CD4-positive, alpha-beta memory T cell (primary cell): ENCODE measurements around the gene PPP1R13B. TPM values are rescaled to one million over a fixed set of nuclear protein-coding genes. Genes with fewer than 3 reads are reported as not detected.
A peak's percentile ranks its signal among the peaks of the same experiment; 100 is the strongest.

Source experiments
- CTCF ChIA-PET: fragments of 350-600 bp; sonication (Branson Sonifier 250); formaldehyde crosslinking; loops from one replicate; lab custom pipeline; 2021; ENCODE audit warnings: inconsistent platforms; ENCODE audit not compliant: partially characterized antibody; lab: Charles Lee
- POLR2A ChIA-PET: fragments of 350-600 bp; sonication (Branson Sonifier 250); formaldehyde crosslinking; loops from one replicate; lab custom pipeline; 2021; ENCODE audit not compliant: partially characterized antibody; lab: Charles Lee
- DNase-seq, 5 donors: peaks; one replicate each; pipeline versions ENCODE4 v3.0.0 to v3.0.0-alpha.2; 2020 to 2022; ENCODE audit warnings: mixed read lengths in 1 of 5
- H3K27ac ChIP-seq: one replicate; pipeline ENCODE4 v1.7.0; 2013; ENCODE audit warnings: low read depth, low read length
- H3K27me3 ChIP-seq: 2 replicates; pipeline ENCODE4 v1.7.0; 2013; ENCODE audit warnings: mild to moderate bottlenecking, low read length, moderate library complexity; ENCODE audit not compliant: insufficient read depth
- H3K36me3 ChIP-seq: 2 replicates; pipeline ENCODE4 v1.7.0; 2013; ENCODE audit warnings: mild to moderate bottlenecking, low read length, moderate library complexity; ENCODE audit not compliant: insufficient read depth
- H3K4me1 ChIP-seq: 2 replicates; pipeline ENCODE4 v1.7.0; 2013; ENCODE audit warnings: mild to moderate bottlenecking, low read length, moderate library complexity; ENCODE audit not compliant: insufficient read depth
- H3K4me3 ChIP-seq, 2 donors: one replicate each; pipeline ENCODE4 v1.7.0; 2013; ENCODE audit warnings: low read length in 2 of 2, mild to moderate bottlenecking in 1 of 2
- H3K9me3 ChIP-seq, 2 donors: one replicate each; pipeline ENCODE4 v1.7.0; 2013; ENCODE audit warnings: low read length in 2 of 2, control low read depth in 1 of 2; ENCODE audit not compliant: control insufficient read depth in 1 of 2
- H3K27ac Mint-ChIP-seq, 7 donors: one replicate each; pipeline ENCODE4 v1.8.0; 2020 to 2021; ENCODE audit warnings: mixed read lengths in 7 of 7, mild to moderate bottlenecking in 6 of 7, inconsistent platforms in 3 of 7, moderate library complexity in 3 of 7
- H3K27me3 Mint-ChIP-seq, 2 donors: one replicate each; pipeline ENCODE4 v1.8.0; 2020 to 2021; ENCODE audit warnings: mixed read lengths in 2 of 2
- H3K36me3 Mint-ChIP-seq, 2 donors: one replicate each; pipeline ENCODE4 v1.8.0; 2020 to 2021; ENCODE audit warnings: mixed read lengths in 2 of 2, inconsistent platforms in 1 of 2, mild to moderate bottlenecking in 1 of 2
- H3K4me1 Mint-ChIP-seq, 4 donors: one replicate each; pipeline ENCODE4 v1.8.0; 2020 to 2021; ENCODE audit warnings: mixed read lengths in 4 of 4, mild to moderate bottlenecking in 1 of 4
- H3K4me3 Mint-ChIP-seq, 8 donors: one replicate each; pipeline ENCODE4 v1.8.0; 2020 to 2021; ENCODE audit warnings: mixed read lengths in 8 of 8, mild to moderate bottlenecking in 7 of 8, moderate library complexity in 6 of 8, inconsistent platforms in 3 of 8
- H3K9me3 Mint-ChIP-seq, 8 donors: one replicate each; pipeline ENCODE4 v1.8.0; 2020 to 2021; ENCODE audit warnings: mixed read lengths in 8 of 8, mild to moderate bottlenecking in 5 of 8, inconsistent platforms in 3 of 8, moderate library complexity in 1 of 8
- intact Hi-C: fragments of 100-400 bp; cut with micrococcal nuclease; formaldehyde crosslinking; loops from one replicate; pipeline ENCODE4 v1.15.1; 2023
- polyA plus RNA-seq, 2 donors: library from polyadenylated mRNA; unstranded; fragments of 300-500 nt; fragmentation: Illumina TruSeq; gene quantifications; one replicate each; pipeline ENCODE4 v1.2.3, GENCODE V29; 2021
- total RNA-seq, 2 experiments: library from RNA; stranded (reverse); gene quantifications; one replicate each; pipeline ENCODE4 v1.2.3, GENCODE V29; 2021

PPP1R13B gene
- total and polyA plus RNA-seq, 4 experiments from 2014 or later: 0.72 to 30.5 (median 15.7) TPM

- Mint-ChIP-seq H3K36me3 (no peaks in the 10 kb centered on the region), H3K9me3 (no peaks in the 10 kb centered on the region), H3K4me1 (peaks cover 11 to 22% (median 13%) of the 10 kb centered on the region in 4 donors), H3K27ac (peak overlapping the region in 1 of 7 donors; percentile 57), H3K27me3 (no peaks in the 10 kb centered on the region), H3K4me3 (no peak overlapping the region)
- Histone ChIP-seq H3K27ac (no peak overlapping the region), H3K4me3 (no peak overlapping the region), H3K36me3 (no peaks in the 10 kb centered on the region), H3K9me3 (no peaks in the 10 kb centered on the region), H3K4me1 (no peaks in the 10 kb centered on the region), H3K27me3 (no peaks in the 10 kb centered on the region)
- intact Hi-C loops: no loop called here
- ChIA-PET CTCF (no interaction called here), POLR2A (no interaction called here)
- DNase-seq: no peak
These were observed 16.7 kb downstream of the PPP1R13B start for GRCh38 chr14:103830511-103831270.

DNA sequence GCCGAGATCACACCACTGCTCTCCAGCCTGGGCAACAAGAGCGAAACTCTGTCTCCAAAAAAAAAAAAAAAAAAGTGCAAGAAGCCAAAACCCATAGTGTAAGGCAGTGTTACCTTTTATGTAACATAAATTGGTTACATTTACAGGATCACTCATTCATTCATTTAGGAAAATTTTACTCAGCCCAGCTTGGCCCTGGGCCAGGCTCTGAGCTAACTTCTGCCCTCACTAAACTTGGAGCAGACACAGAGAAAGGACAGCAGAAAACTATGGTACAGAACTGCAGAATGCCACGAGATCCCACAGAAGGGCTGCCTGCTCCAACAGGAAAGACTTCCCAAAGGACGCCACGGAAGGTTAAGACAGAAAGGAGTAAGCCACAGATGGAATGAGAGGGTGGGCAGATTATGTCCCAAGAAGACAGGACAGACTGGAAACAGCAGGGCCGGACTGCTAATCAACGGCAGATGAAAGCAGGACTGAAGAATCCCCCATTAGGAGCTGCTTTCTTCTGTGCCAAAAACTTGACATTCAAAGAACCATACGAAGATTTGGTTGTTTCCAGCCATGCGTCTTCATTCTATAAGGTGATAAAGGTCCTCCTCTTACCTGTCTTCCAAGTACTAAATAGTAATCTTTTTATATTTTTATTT is 18.9 kb downstream of the PPP1R13B start:
- Mint-ChIP-seq H3K9me3 (no peaks in the 10 kb centered on the region), H3K27ac (no peak overlapping the region), H3K36me3 (no peaks in the 10 kb centered on the region), H3K27me3 (no peaks in the 10 kb centered on the region), H3K4me3 (no peak overlapping the region), H3K4me1 (peaks cover 6 to 20% (median 10%) of the 10 kb centered on the region in 4 donors)
- intact Hi-C loops: no loop called here
- H3K27me3 ChIP-seq: no peaks in the 10 kb centered on the region
- no peak for DNase-seq
- H3K4me1 ChIP-seq: no peaks in the 10 kb centered on the region
- ChIA-PET CTCF (interaction anchor here (1.0 to 1.8 kb wide), 2 partner anchors 20 to 73 kb away, joined by 4 to 10 read pairs; no protein-coding TSS in a partner anchor), POLR2A (no interaction called here)
- no peak overlapping the region for H3K4me3 ChIP-seq
- no peaks in the 10 kb centered on the region for H3K36me3 ChIP-seq
- no peaks in the 10 kb centered on the region for H3K9me3 ChIP-seq
- no peak overlapping the region for H3K27ac ChIP-seq

GRCh38 chr14:103825101-103825500 is 22.3 kb downstream of the PPP1R13B start:
- H3K4me3 Mint-ChIP-seq: no peak overlapping the region
- Histone ChIP-seq H3K4me3 (no peak overlapping the region), H3K36me3 (no peaks in the 10 kb centered on the region), H3K27ac (no peak overlapping the region), H3K9me3 (no peaks in the 10 kb centered on the region), H3K27me3 (no peaks in the 10 kb centered on the region), H3K4me1 (peaks cover 9% of the 10 kb centered on the region)
- no peaks in the 10 kb centered on the region for H3K36me3 Mint-ChIP-seq
- peak overlapping the region in 1 of 7 donors; percentile 30 for H3K27ac Mint-ChIP-seq
- POLR2A ChIA-PET: no interaction called here
- no peaks in the 10 kb centered on the region for H3K9me3 Mint-ChIP-seq
- DNase-seq: no peak
- H3K27me3 Mint-ChIP-seq: no peaks in the 10 kb centered on the region
- H3K4me1 Mint-ChIP-seq: peaks cover 12 to 19% (median 14%) of the 10 kb centered on the region in 4 donors
- CTCF ChIA-PET: interaction anchor here (2.9 kb wide), 1 partner anchor 16 kb away, joined by 16 read pairs; no protein-coding TSS in a partner anchor
- intact Hi-C loops: no loop called here

GRCh38 chr14:103820908-103821307 is 26.5 kb downstream of the PPP1R13B start:
- intact Hi-C loops: no loop called here
- no peak for DNase-seq
- Mint-ChIP-seq H3K27me3 (no peaks in the 10 kb centered on the region), H3K27ac (no peak overlapping the region), H3K36me3 (no peaks in the 10 kb centered on the region), H3K9me3 (peaks cover 0 to 2% (median 0%) of the 10 kb centered on the region in 8 donors), H3K4me1 (peaks cover 31 to 44% (median 36%) of the 10 kb centered on the region in 4 donors), H3K4me3 (no peak overlapping the region)
- ChIA-PET CTCF (no interaction called here), POLR2A (no interaction called here)
- Histone ChIP-seq H3K27ac (no peak overlapping the region), H3K36me3 (no peaks in the 10 kb centered on the region), H3K4me1 (peaks cover 28% of the 10 kb centered on the region), H3K27me3 (no peaks in the 10 kb centered on the region), H3K4me3 (no peak overlapping the region), H3K9me3 (no peaks in the 10 kb centered on the region)

DNA sequence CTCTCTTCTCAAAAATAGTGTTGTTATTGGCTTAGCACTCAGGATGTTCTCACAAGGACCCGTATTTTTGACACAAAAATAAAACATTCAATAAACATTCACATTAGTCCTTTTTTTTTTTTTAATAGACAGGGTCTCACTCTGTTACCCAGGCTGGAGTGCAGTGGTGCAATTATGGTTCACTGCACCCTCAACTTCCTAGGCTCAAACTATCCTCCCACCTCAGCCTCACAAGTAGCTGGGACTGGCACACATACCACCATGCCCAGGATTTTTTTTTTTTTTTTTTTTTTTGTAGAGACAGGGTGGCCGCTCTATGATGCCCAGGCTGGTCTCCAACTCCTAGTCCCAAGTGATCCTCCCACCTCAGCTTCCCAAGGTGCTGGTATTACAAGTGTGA is 27.0 kb downstream of the PPP1R13B start:
- H3K4me3 Mint-ChIP-seq: peak overlapping the region in 1 of 8 donors; percentile 62
- CTCF ChIA-PET: interaction anchor here (2.1 kb wide), 1 partner anchor 12 kb away, joined by 9 read pairs; no protein-coding TSS in a partner anchor
- peaks cover 28% of the 10 kb centered on the region for H3K4me1 ChIP-seq

GRCh38 chr14:103819503-103820307 is 27.7 kb downstream of the PPP1R13B start:
- Mint-ChIP-seq H3K27me3 (no peaks in the 10 kb centered on the region), H3K4me3 (peak overlapping the region in 3 of 8 donors; percentile 3 to 46 (median 33)), H3K4me1 (peaks cover 27 to 44% (median 37%) of the 10 kb centered on the region in 4 donors), H3K9me3 (peaks cover 0 to 2% (median 0%) of the 10 kb centered on the region in 8 donors), H3K27ac (peak overlapping the region; percentile 16 to 82 (median 44)), H3K36me3 (no peaks in the 10 kb centered on the region)
- Histone ChIP-seq H3K27ac (no peak overlapping the region), H3K4me3 (no peak overlapping the region), H3K36me3 (no peaks in the 10 kb centered on the region), H3K27me3 (no peaks in the 10 kb centered on the region), H3K9me3 (no peaks in the 10 kb centered on the region), H3K4me1 (peaks cover 28% of the 10 kb centered on the region)
- DNase-seq: no peak
- POLR2A ChIA-PET: no interaction called here
- CTCF ChIA-PET: interaction anchor here (0.8 to 2.1 kb wide), 2 partner anchors 11 to 81 kb away, joined by 3 to 9 read pairs; no protein-coding TSS in a partner anchor
- intact Hi-C loops: no loop called here

More for the DNA sequence above, 27.0 kb downstream of the PPP1R13B start:
- intact Hi-C loops: no loop called here
- no peak overlapping the region for H3K4me3 ChIP-seq
- Mint-ChIP-seq H3K9me3 (peaks cover 0 to 2% (median 0%) of the 10 kb centered on the region in 8 donors), H3K4me1 (peaks cover 29 to 44% (median 35%) of the 10 kb centered on the region in 4 donors), H3K36me3 (no peaks in the 10 kb centered on the region), H3K27me3 (no peaks in the 10 kb centered on the region), H3K27ac (peak overlapping the region in 6 of 7 donors; percentile 12 to 64 (median 44))
- H3K27me3 ChIP-seq: no peaks in the 10 kb centered on the region
- no peaks in the 10 kb centered on the region for H3K9me3 ChIP-seq
- no peaks in the 10 kb centered on the region for H3K36me3 ChIP-seq
- DNase-seq: no peak
- H3K27ac ChIP-seq: no peak overlapping the region
- POLR2A ChIA-PET: no interaction called here
